Dedifferentiated amniotic fluid mesenchymal stem cell (primary cell): ENCODE results near the gene NRP2.

Source experiments
- DNase-seq: peaks from one replicate; pipeline ENCODE4 v3.0.0-alpha.2; 2016; ENCODE audit errors: extremely low spot score

Gene NRP2

DNA sequence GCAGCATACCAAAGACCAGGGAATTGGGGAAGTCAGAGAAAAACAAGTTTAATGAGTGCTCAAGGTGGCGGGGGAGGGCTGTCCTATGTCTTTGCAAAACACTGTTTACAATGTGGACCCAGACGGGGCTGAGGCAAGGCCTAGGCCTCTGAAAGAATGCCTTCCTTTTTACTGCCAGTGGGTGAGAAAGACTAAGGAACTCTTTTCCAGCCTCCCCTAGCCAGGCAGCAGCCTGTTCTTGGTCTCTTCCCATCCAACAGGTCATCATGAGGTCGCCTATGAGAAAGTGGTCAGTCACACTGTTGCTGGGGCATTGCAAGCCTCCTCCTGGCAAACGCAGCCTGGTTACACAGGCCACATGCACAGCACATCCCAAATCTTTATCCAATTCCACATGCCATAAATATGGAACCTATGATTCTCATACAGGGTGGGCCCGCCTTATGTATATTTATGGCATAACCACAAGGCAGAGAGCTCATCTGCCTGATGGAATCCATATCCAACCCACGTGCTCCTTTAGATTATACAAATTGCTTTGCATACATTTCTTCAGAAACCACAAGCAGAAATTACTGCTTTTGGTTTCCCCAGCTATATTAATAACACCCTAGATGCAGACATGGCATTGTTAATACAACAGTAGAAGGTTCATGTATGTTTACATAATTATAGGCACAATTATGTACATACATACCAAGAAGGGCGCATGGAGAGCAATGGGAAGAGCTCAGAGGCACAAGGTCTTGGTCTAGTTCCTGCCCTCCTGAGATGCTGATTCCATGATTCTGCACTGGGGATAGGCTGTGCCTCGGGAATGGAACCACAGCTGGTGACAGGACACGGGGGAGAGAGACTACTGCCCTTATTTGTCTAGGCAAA is 48.6 kb downstream of the NRP2 start:
- DNase-seq: no peak

DNA sequence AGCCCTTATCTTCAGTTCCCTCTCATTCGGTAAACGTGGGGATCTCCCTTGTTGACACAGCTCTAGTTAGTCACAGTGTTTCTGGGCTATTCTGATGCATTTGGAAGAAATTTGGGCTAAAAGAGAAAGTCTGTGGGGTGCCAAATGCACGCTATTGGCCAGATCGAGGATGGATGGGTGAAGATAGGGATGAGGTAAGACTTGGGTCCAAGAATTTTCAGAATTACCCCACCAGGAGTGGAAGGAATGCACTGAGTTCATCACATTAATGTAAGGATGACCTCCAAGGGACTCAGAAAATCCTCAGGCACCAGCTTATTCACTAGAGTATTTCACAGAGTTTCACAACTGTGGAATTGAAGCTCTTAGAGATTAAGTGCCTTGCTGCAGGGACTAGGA is 49.3 kb downstream of the NRP2 start:
- DNase-seq: peak; percentile 81

DNA sequence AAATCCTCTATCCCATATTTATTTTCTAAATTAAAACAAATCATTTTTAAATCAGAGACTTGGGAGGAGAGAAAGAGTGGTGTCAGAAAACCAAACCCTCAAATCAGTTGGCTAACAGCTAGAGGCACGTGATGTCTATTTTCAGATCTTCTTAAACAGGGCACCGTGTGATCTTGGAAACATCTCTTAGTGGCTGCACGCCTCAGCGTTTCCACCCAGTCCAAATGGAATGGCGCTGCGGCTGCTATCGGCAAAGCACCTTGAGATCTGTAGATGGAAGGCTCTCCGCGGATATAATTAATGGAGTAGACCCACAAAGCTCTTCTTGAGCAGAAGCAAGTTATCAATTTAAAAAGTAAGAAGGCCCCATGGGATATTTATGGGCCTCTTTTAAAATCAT is 50.0 kb downstream of the NRP2 start:
- DNase-seq: no peak

DNA sequence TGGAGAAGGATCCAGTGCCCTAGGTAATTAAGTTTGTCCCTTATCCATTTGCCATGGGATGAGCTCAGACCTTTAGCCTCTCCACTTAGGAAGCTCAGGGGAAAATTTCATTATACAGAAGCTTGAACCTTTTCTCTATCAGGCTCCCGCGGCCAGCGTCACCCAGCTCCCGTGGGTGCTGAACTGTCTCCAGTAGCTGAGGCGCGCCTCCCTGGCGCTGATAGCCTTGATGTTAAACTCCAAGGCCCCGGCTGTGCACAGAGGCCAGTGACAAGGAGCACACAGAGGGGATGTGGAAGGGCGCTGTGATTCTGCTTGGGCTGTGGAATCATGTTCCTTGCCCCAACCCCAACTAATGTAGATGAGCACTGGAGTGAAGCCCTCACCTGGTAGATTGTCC is 50.8 kb downstream of the NRP2 start:
- no peak for DNase-seq

DNA sequence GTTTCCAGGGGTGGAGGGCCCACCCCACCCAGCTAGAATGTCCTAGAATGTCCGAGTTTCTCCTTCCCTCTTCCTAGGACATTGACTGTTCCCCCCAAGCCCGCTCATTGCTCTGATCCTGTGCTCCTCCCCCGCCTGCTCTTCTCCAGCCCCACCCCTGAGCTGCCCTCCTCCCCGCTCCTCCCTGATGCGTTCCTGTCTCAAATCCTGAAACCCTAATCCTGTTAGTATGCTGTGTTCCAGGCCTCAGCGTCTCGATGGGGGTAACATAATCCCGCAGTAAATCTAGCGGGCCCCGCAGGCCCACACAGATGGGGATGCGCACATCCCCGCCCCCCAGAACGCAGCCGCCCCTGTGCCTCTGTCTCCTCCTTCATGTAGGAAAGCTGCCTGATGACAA is 51.3 kb downstream of the NRP2 start:
- DNase-seq: no peak

DNA sequence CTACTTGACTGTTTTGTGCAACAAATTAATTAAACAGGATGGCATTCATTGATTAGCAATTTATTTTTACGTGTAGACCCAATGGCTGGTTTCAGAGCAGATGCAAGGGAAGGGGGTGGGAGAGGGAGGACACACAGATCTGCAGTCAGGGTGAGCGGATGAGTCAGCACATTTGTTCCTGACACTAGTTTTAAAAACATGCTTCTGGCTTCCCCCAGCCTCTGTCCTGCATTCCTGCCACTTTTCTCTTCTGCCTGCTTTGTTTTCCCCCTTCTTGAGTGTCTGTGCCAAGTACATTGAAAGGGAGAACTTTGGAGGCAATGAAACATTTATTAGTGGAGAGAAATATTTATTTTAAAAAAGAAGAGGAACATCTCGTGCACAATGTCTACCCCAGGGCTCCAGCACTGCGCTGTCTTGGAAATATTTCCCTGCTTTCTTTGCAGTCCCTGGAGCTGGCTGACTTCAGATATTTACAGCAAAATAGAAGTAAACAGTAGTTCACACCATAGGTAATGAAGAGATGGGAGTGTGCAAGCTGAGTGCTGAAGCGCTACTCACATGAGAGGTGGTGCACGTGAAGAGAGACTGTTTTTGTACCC is 52.2 kb downstream of the NRP2 start:
- peak; percentile 63 for DNase-seq

DNA sequence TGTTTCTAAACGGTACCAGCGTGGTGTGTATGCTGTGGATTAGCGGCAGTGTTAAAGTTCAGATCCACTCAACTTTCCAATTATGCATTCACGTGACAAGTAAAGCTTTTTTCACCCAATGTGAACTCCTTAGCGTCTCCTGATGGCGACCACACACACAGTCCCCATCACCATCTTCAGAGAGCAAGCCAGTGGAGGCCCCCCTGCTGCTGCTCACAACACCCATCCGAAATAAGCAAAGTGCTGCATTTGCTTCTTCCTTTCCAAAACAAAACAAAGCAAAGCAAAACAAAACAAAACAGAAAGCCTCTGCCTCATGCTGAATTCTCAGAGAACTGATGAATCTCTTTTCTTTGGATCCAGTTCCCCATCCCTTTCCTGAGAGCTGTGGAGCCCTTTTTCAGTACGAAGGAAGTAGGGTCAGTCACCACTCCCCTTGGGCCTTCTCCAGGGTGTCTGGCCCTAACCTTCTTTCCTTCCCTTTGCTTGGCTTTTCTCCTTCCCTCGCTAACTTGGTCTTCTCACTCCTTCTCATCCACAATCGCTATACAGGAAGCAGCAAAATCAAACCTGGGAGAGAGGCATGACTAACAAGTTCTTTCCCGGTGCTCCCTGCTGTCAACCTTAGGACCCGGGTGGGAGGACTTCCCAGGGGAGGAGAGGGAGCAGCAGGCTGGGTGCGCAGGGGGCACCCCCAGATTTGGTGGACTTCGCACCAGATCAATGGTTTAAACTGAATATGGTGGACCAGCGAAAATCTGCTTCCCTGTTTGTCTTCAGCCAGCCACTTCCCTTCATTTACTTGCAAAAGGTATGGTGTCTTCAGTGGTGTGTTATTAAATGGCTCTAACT is 56.0 kb downstream of the NRP2 start:
- no peak for DNase-seq

DNA sequence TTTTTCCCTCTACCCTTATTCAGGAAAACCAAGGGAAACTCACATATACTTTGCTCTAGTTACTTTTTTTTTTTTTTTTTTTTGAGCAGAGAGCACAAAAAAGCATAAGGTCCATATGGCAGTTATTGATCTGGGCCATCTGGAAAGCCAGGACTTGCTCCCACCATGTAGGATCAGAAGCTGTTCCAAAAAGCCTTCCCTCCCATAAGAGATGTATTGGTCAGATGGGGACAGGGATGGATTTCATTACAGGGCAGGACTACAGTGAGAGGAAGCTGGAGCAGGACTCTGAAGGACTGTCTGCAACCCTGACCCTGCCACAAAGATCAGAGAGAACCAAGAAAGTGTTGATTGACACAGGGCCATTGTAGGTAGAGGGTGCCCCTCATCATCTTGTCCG is 57.3 kb downstream of the NRP2 start:
- no peak for DNase-seq

DNA sequence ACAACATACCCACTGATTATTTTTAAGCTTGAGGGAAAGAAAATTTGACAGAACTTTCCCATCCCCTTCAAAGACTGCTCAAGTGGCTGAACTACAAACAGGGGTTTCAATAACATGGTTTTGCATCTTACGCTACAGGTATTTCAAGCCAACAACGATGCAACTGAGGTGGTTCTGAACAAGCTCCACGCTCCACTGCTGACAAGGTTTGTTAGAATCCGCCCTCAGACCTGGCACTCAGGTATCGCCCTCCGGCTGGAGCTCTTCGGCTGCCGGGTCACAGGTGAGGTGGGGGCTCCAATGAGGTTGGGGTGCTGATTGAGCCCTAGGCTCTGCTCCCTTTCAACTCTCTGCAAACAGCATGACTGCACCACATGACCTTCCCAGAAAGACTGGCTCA is 58.1 kb downstream of the NRP2 start:
- no peak for DNase-seq

DNA sequence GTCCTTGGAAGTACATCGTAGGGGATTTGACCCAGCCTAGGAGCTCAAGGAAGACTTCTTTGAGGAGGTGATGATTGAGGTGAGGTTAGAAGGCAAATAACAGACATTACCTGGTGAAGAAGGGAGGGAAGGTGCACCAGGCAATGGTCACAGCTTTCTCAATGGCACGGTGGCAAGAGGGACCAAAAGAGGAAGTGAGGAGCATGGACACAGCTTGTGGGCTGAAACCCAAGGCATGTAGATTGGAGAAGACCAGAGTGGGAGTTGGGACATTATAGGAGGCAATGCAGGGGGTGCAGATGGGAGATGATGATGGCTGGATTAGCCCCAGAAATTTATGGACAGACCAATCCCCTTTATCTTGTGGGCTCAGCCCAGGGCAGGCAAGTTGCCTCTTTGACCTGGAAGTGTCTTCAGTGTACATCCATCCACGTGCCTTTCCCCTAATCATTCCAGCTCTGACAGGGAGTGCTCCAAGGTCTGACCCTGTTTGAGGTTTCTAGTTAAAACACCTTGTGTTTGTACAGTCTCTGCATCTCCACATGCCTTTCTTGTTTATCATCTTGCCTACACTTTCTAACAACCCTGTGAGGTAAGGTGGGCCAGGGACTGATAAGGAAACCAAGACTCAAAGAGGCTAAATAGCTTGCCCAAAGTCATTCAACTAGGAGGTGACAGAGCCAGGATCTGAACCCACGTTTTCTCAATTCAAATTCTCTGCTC is 59.1 kb downstream of the NRP2 start:
- DNase-seq: no peak

DNA sequence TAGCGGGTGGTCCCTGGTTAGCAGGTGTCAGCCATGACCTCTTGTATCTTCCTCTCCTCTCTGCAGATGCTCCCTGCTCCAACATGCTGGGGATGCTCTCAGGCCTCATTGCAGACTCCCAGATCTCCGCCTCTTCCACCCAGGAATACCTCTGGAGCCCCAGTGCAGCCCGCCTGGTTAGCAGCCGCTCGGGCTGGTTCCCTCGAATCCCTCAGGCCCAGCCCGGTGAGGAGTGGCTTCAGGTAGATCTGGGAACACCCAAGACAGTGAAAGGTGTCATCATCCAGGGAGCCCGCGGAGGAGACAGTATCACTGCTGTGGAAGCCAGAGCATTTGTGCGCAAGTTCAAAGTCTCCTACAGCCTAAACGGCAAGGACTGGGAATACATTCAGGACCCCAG is 60.8 kb downstream of the NRP2 start:
- no peak for DNase-seq

DNA sequence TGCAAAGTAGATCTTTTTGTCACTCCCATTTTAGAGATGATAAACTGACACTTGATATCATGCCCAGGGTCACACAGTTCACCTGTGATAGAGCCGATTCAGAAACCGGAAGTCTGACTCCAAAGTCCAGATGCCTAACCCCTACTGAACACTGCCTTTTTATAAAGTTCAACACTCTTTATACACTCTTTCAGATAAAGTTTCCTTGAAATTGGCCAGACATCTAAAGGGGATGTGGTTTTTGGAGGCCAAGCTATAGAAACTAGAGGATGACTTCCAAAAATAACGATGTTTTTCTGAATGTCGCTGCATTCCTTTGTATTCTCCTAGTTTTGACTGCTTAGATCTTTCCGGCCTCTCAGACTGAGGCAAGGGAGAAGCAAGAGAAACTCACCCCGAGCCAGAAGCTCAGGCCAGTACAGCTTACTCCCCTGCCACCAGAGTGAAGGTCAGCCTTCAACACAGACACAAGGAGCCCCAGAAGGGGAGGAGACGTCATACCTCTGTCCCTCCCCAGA is 61.8 kb downstream of the NRP2 start:
- no peak for DNase-seq

DNA sequence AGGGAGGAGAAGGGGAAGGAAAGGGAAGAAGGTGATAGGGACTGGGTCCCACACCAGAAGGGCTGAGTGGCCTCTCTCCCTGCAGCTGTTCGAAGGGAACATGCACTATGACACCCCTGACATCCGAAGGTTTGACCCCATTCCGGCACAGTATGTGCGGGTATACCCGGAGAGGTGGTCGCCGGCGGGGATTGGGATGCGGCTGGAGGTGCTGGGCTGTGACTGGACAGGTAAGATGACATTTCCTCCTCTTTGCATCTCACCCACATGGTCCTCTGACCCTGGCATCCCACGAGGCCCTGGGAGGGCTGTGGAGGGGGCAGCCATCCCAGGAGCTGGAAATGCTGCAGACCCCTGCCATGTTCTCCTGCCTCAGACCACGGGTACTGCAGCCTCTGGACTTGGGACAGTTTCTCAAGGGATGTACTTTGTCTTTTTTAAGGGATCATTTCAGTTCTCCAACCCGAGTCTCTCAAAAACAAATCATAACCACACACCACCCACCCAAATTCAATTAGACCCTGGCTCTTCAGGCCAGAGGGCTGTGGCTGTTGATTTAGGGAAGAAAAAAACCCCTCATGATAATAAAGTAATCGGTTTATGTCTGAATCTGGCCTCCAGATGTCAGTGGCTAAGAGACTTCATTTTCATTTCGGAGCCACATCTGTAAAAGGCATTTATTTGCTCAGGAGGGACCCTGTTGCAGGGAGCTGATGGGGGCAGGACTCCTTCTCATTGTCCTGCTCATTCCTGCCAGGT is 63.5 kb downstream of the NRP2 start:
- no peak for DNase-seq

DNA sequence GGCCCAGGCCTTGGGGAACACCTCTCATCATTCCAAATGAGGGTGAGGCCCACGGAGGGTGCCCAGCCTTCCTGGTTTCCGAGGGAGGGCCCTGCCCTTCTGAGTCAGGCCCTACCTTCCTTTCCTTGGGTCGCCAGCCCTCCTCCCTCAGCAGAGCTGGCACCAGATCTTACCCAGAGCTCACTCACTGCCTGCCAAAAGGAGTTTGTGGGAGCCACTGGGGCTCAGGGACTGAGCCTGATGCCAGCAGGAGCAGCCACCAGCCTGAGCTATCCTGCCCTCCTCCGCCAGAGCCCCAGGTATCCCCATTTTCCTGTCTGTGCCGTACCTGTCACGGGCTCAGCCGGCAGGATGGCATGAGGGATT is 64.1 kb downstream of the NRP2 start:
- DNase-seq: no peak

DNA sequence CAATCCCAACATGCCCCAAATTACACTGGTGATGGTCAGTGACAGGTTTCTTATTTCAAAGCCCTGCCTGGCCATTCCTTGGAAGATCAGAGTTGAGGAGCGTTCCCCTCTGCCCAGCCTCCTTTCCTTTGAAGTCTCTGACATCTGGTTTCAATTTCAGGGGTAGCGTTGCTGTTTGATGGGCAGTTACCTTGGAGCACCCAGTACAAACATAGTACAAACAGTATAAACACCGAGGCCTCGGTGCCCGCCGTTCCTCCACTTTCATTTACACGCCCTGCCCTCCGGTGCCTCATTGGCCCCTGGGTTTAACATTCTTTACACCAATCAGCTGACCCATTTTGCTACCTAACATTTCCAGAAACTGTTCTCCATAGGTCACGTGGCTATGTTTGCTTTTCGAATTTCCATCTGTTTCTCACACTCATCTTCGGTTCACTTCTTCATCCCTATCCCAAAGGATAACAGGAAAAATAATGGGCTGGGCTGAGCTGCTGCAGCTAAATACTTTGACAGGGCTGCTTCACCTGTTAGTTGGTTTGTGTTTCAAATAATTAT is 65.6 kb downstream of the NRP2 start:
- DNase-seq: no peak

DNA sequence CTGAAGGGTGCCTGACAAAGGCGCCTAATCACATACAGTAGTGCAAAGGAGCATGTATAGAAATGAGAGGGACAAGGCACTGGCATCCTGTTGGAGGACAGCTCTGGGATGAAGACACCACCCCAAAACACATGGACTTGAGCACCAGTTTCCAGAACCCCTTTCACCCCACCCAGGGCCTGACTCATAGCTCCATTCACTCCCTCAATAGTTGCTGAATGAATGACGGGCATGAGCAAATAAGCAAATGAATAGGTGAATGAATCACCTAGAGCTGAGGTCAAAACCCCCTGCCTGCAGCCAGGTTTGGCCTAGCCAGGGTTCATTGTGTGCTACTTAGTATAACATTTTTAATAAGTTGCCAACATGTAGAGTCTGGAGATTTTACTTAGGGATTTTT is 66.3 kb downstream of the NRP2 start:
- no peak for DNase-seq

DNA sequence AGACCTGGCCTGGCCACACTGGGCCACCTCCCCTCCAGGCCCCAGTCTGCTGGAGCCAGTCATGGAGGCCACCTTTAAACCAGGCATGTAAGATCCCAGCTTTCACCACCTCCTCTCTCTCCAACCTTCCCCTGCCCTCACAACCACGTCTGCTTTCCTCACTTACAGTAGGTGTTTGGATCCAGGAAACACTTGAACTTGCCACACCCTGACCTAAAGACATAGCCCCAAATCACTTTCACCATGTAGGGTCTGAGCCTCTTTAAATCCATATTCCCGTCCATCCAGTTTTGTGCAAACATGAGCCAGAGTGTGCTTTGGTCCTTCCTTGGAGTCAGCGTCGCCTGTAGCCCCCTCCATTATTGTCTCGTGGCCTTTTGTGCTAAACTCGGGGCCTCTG is 66.8 kb downstream of the NRP2 start:
- no peak for DNase-seq

DNA sequence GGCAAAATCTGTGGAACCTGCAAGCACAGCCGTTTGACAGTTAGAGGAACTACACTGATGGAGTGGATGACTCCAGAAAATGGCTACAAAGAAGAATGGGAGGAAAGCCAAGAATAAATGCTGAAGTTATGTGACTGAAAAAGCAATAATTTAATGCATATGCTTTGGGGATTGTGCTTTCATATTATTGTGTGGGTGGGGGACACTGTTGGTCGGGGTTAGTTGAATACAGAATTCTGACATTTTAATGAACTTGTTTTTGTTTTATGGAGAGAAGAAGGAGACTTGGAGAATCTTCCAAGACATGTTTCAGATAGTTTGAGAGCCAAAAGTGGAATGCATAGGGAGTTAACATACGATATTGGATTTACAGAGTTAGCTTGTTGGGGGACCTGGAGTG is 68.5 kb downstream of the NRP2 start:
- DNase-seq: no peak

DNA sequence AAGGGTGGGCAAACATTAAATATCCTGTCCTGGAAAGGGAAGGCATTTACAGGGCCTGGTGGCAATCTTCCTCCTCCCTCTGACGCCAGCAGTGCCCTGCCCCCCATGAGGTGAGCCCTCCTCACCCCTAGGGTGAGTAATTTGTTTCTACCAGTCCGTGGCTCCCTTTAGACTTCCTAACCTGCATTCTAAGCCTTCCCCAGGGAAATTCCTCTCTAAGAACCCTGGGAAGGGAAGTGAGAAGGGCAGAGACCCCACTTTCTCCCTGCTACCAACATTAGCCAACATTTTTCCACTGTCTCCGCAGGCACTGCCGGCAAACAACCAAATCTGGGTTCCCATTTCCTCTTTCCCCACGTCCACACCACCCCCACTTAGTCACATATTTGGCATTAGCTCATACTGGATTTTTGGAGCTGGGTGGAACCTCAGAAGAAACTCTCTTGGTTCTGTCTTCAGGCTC is 69.3 kb downstream of the NRP2 start:
- DNase-seq: no peak

DNA sequence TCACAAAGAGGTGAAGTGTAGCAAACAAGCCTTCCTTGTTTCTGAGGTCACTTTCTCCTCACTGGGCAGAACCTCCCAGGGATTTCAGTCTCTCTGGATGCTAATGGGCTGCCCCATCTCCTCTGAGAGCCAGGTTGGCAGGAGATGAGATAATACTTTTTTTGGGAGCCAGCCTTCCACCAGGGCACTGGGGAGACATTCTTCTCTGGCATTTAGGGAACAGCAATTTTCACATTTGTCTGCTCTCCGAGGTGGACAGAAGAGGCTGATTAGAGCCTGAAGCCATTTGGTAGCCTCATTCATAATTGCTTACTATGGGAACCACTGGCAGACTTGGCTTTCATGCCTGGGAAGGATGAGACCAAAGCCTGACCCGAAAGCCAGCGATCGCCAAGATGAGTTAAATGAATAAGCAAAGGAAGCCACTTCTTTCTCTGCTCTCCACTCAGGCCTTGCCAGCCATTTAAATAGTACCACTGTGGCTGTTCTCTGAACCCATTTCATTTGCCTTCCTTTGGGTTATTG is 70.1 kb downstream of the NRP2 start:
- DNase-seq: no peak
